Activated T-helper 1 cell treated with Interleukin-2 at 50 U/mL for 16 hours (primary cell): Measurements from ENCODE around the gene WDR45B.

Source experiments
- DNase-seq: peaks from one replicate; pipeline ENCODE4 v3.0.0-alpha.2; 2020; ENCODE audit warnings: low read depth

WDR45B gene

DNA sequence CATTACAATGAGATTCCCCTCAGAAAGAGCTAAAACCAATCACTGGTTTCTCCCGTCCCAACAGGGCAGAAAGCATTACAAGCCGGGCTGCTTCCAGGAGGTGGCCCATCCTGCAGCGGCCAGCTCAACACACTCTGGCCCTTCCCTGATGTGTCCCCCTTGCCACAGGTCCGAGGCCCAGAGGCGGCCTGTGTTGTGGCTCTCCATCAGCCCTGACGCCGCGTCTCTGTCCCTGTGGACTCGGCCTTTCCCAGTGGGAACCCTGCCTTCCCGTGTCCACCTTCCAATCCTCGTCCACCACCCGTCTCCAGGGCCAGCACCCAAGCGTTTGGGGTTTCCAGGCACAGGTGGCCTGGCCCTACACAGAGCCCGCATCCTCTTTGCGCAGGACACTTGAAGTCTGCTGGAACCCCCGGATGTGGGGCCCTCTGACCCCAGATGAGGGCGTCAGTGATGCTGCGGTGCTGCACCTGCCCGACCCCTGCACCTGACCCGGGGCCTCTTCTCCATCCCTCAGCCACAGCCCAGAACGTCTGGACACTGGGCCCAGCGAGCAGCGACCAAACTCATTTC is 29.2 kb upstream of the WDR45B start:
- DNase-seq = no peak

DNA sequence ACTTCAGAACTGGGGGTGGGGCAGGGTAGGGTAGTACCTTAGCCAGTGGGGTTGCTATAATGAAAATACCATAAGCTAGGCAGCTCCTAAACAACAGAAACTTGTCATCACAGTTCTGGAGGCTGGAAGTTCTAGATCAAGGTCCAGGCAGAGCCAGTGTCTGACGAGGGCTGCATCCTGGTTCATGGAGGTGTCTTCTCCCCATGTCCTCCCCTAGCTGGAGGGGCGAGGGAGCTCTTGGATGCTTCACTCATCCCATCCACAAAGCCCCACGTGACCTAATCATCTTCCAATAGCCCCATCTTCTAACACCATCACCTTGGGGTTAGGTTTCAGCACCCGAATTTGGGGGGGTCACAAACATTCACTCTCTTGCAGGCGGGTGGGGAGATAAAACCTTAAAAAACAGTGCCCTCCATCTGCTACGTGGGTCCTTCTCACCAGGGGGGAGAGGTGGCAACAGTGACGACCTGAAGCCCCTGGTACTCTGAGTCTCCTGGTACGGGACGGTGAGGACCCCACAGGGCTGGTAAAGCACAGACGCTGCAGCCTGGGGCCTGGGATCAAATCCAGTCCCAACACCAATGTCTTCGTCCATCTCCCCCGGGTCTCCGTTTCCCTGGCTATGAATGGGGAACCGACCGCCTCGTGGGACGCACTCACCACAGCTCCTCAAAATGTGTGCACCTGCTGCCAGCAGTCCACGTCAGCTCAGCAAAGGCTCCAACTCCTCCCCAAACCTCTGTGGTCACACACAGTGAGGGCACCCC is 27.4 kb upstream of the WDR45B start:
- DNase-seq = no peak

DNA sequence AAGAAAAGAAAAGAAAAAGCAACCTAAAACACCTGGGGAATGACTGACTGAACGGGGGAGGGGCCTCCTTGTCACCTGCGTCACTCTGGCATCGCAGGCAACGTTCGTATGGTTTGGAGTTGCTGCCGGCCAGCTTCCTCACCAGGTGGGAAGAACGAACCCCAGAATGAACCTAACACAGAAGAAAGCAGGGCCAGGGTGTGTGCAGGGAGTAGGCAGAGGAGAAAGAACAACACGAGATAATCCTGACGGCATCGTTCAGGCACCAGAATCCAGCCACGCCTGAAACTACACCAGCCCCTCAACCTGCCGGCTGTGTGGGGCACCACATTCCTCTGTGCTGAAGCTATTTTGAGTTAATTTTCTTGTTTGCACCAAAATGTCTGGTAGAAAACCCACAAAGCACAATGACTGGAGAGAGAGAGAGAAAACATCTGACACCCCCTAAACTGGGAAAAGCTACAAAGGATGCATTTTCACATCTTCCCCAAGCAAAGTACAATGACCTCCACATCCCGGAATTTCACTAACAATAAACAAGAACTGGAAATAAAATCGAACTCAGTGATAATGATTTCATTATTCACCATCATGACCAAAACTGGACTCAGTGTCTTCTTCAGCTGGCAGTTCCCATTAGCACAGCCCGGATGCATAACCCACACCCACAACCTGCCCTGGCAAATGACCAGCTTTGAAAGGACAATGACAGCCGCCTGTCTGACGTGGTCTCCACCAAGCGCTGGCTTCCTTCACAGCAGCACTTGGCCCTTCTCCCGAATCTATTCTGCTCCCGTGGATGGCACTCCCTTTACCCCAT is 26.6 kb upstream of the WDR45B start:
- no peak for DNase-seq

DNA sequence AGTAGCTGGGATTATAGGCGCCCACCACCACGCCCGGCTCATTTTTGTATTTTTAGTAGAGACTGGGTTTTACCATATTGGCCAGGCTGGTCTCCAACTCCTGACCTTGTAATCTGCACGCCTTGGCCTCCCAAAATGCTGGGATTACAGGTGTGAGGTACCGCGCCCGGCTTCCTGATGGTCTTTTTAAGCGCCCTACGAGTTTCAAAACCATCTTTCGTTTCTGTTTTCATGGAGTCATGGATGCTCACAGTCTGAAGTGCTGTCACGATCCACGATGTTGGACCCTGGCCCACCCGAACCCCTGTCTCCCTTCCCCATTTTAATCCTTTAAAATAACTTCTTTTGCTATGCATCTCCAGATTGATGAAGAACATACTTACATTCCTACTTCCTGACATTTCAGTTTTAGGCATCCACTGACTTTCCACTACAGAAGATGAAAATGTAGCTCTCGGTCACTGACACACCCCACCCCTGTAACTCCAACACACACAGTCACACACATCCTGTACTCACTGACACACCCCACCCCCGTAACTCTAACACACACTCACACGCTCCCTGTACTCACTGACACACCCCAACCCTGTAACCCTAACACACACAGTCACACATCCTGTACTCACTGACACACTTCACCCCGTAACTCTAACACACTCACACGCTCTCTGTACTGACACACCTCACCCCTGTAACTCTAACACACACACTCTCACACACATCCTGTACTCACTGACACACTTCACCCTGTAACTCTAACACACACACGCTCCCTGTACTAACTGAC is 22.6 kb upstream of the WDR45B start:
- no peak for DNase-seq

DNA sequence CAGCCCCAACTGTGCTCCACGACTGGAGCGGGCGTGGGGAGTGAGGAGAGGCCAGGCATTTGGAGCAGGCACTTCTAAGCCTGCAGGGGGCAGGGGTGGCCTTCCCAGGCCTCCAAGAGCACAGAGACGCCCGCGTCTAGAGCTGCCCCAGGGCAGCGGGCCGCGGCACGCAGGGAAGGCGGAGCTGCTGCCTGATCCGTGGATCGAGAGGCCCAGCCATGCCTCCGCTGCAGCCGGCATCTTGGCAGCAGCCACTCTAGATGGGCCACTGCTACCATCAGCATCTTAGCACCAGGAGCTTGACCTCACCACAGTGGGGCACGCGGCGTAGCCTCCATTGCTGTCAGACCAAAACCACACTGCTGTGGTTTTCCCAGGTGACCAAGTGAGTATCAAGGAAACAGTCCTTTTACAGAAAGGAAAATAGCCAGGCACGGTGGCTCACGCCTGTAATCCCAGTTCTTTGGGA is 20.4 kb upstream of the WDR45B start:
- no peak for DNase-seq

DNA sequence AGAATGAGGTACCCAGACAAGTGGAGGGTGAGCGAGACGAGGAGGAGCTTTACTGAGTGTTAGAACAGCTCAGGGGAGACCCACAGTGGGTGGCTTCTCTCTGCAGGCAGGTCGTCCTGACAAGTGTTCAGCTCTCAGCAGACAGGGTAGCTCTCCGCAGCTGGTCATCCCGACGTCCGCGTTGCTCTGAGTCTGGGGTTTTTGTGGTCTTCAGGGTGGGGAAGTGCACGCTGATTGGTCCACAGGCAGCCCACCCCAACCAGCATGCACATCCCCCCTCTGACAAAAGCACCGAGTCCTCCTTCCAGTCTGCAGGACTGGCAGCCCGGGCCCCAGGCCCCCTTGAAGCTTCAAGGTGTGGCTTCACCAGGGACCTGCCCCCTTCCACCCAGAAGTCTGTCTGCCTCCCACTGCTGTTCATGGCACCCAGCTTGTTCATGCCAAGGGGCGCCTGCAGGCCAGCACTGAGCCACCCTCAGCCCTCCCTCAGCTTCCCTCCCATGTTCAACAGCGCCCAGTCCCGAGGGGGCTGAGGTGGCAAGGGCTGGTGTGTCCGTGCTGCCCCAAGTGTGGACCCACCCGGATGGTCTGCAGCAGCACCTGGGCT is 19.9 kb upstream of the WDR45B start:
- DNase-seq = no peak

DNA sequence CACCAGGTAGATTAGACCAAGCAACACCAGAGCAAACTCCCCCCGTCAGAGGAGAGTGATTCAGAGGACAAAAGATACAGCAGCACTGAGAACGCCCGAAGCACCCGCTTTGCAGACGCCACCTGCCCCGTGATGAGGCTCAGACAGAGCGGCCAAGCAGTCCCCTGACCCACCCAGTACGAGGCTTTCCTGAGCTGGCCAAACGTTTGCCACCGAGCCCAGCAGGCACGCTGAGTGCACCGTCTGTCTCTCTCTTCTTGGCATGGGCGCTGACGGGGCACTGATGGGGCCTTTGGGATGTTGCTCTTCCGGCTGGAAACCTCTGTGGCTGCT is 19.4 kb upstream of the WDR45B start:
- no peak for DNase-seq

DNA sequence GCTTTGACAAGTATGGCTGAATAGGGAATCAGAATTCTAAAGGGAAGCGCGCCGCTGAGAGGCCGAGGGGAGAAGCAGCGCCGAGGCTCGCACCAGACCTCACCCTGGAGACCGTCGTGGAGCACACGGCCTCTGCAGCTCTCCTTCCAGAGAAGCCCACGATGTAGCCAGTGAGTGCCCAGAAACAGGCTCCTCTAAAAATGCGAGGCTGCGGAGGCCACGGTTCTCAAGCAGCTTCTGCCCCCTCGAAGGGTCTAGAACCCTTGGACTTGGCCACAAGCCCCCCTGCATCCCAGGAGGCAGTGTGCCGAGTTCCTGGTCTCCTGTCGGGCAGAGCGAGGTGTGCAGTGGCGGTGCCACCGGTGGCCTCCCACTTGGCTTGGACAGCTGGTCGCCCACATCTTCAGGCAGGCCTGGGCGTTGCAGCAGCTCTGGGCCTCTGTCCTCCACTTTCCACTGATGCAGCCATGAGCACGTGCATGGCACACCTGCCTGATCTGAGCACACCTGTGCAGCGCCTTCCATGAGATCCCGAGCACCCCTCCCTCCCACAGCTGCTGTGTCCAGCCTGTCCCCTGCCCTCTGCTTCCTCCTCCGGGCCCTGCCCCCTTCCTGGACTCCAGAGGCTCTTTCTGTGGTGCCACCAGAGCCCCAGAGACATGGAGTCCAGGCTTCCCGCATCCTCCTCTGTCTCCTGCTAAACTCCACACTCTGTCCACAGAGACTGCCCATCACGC is 18.9 kb upstream of the WDR45B start:
- DNase-seq = no peak

DNA sequence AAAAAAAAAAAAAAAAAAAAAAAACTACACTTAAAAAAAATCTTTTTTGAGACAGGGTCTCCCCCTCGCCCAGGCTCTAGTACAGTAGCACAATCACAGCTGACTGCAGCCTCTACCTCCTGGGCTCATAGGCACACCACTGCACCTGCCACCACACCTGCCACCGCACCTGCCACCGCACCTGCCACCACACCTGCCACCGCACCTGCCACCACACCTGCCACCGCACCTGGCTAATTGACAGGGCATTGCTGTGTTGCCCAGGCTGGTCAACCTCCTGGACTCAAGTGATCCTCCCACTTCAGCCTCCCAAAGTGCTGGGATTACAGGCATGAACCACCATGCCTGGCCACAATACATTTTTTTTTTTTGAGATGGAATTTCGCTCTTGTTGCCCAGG is 17.6 kb upstream of the WDR45B start:
- DNase-seq = no peak

DNA sequence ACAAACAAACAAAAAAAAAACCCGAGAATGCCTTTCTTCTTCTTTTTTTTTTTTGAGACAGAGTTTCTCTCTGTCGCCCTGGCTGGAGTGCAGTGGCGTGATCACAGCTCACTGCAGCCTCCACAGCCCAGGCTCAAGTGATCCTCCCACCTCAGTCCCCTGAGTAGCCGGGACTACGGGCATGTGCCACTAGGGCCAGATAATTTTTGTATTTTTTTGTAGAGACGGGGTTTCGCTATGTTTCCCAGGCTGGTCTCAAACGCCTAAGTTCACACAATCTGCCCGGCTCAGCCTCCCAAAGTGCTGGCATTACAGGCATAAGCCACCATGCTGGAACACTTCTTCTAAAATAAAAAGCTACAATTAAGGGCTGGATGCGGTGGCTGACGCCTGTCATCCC is 17.0 kb upstream of the WDR45B start:
- DNase-seq = no peak

DNA sequence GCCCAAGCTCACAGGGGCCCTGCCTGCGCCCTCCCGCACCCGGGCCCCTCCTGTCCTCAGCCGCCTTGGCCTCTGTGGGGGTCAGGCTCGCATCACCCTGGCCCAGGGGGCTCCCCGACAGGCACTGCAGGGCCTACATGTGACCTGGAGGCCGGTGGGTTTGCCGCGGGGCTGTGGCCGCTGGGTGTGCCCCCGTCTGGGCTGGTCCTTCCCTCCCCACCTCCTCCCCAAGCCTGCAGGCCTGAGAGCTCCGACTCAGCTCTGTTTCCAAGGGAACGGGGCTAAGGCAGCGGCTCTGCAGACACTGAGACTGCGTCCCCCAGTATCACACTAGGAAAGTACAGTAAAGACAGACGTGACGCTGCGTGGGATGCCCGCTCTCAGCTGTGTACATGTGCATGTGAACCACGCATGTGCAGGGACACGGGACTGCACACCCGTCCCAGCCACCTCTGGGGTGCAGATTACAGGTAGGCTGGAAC is 16.5 kb upstream of the WDR45B start:
- no peak for DNase-seq

DNA sequence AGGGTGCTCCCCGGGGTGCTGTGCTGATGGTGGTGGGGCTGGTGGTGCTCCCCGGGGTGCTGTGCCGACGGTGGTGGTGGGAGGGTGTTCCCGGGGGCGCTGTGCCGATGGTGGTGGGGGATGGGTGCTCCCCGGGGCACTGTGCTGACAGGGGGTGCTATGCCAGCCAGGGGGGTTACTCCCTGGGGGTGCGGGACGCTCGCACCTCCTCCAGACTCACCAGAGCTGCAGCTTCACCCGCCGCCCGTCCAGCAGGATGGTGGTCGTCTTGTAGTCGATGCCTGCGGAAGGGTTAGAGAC is 16.0 kb upstream of the WDR45B start:
- no peak for DNase-seq

DNA sequence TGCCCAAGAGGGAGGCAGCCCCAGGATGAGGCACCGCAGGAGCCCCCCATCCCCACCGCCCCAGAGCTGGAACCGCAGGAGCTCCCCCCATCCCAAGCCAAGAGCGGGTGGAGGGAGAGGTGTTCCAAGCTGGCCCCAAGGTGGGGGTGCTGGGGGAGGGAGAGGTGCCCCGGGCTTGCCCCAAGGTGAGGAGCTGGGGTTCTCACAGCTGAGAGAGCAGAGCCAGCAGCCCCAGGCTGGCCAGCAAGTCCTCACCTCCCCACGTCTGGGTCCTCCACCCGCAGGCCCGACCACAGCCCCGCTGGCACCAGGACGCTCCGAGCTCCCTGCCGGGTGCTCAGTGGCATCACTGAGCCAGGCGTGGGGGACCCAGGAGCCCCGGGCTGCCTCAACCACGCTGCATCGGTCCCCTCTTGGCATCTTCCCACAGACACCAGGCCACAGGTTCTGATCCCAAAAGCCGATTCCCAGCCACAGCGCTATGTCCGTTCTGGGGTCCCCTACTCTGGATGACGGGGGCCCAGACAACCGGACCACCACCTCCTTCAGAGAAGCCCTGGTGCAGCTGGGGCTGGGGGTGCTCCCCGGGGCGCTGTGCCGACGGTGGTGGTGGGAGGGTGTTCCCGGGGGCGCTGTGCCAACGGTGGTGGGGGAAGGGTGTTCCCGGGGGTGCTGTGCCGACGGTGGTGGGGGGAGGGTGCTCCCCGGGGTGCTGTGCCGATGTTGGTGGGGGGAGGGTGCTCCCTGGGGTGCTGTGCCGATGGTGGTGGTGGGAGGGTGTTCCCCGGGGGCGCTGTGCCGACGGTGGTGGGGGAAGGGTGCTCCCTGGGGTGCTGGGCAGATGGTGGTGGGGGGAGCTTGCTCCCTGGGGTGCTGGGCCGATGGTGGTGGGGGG is 15.4 kb upstream of the WDR45B start:
- DNase-seq = no peak

DNA sequence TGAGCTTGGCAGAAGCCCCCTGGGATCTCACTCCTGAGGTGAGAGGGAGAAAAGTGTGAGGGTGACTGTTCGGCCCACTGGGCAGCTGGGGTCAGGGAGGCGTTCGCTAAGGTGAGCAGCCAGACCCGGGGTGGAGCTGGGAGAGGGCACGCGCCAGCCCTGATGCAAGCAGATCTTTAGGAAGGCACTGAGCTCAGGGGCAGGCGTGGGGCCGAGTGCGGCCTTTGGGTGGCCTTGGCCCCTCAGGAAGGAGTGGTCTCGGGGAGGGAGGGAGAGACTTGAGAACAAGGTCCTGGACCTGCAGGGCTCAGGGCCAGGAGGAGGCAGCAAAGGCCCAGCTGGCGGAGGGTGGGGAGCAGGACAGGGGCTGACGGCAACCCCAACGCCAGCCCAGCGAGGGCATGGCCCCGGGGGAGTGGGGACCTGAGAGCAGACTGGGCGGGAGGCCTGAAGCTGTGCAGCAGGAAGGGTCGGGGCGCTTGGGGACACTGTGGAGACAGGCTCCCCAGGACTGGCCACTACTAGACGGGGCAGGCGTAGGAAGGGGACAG is 14.5 kb upstream of the WDR45B start:
- DNase-seq = no peak

DNA sequence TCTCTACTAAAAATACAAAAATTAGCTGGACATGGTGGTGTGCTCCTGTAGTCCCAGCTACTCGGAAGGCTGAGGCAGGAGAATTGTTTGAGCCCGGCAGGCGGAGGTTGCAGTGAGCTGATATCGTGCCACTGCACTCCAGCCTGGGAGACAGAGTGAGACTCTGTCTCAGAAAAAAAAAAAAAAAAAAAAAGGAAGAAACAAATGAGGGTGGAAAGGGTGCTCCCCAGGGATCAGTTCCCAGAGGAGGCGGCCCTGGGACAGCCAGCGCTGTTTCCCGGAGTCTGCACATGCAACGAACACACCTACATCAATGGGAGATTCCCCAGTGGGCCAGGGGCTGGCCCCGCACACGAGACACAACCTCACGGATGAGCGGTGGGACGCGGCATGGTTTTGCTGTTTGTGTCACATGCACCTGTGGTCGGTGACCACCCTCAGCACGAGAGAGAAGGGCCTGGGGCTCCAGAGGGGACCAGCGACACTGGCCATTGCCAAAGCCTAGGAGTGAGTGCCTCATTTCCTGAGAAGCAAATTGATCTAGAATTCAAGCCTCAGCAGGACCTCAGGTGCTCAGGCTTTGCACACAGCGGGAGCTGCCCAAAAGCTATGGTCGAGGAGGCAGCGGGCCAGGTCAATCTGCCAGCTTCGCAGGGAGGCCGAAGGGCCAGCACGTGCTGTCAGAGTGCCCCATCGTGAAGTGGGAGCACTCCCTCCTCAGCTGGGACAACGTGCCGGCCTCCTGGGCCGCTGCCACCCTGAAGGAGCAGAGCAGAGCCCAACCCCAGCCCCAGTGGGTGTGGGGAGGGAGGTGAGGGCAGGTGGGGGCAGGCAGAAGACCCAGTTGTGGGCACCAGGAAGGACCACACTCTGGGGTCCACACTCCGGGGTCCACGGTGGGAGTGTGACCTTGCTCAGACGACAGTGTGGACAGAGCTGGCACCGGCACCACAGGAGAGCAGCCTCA is 13.8 kb upstream of the WDR45B start:
- DNase-seq = no peak

DNA sequence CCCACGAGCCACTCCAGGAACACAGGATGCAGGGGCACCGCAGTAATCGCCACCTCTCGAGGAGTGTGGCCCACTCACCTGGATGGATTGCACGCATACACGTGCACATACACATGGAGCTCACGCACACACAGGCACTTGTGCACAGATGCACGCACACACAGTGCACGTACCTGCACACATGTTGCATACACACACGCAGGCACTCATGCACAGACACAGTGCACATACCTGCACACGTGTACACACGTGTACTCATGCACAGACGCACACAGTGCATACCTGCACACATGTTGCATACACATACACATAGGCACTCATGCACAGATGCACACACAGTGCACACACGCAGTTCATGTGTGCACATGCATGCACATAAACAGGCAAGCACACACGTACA is 11.6 kb upstream of the WDR45B start:
- DNase-seq = no peak

DNA sequence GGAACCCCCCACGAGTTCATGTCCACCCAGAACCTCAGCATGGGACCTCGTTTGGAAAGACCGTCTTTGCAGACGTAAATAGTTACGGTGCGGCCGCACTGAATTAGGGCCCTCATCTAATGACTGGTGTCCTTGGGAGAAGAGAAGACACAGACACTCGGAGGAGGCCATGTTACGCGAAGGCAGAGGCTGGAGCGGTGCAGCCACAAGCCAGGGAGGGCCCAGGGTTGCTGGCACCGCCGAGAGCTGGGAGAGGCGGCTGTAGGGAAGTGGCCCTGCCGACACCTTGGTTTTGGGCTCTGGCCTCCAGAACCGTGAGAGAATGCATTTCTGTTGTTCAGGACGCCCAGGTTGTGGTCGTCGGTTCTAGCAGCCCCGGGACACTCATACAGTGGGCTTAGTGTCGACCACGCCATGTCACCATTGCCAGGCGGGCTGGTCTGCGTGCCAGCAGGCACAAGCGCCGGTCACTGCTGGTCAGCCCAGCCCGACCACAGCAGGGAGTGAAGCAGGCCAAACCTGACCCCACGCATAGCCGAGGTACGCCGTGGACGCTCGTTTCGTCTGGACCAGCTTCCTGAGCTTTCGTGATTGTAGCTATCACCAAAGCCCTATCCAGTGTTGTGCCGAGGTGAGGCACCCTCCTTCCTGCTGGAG is 10.7 kb upstream of the WDR45B start:
- no peak for DNase-seq

DNA sequence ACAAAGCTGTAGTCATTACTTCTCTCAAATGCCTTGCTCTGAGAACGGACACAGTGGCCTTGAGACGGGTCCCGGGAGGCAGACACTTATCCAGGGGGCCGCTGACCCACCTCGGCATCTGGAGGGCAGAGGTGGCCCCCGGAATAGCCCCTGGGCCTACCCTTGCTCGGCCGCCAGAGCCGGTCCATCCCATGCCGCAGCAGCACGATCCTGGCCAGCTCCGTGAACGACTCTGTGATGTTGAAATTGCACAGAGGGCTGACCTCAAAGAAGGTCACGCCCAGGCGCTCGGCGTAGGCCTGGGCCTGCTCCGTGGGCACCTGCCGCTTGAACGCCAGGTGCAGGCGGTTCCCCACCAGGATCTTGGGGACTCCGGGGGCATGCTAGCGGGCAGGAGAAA is 10.1 kb upstream of the WDR45B start:
- DNase-seq = no peak
